CD14-positive monocyte (primary cell): Measurements from ENCODE around the gene KRT17. TPM values are rescaled to one million over a fixed set of nuclear protein-coding genes. Genes with fewer than 3 reads are reported as not detected.
"Not testable (repeated sequence)": the region's sequence is repeated elsewhere in the genome, so short reads cannot be mapped to it uniquely, and the experiment has no call there.

Experiments used
- DNase-seq, 3 donors: peaks; one replicate each; pipeline ENCODE4 v3.0.0-alpha.2; 2011 to 2022
- H2AFZ ChIP-seq: 2 replicates; pipeline ENCODE4 v1.6.0; 2012; ENCODE audit warnings: mild to moderate bottlenecking, low read depth, low read length, inconsistent platforms; ENCODE audit not compliant: insufficient read depth, poor library complexity, severe bottlenecking
- H3K27ac ChIP-seq, 2 donors: 1 replicate in 1 of 2; 2 replicates in 1 of 2; pipeline ENCODE4 v1.5.1; 2012 to 2013; ENCODE audit warnings: low read length in 2 of 2, control low read depth in 1 of 2, inconsistent platforms in 1 of 2, low read depth in 1 of 2, mild to moderate bottlenecking in 1 of 2
- H3K27me3 ChIP-seq, 2 donors: one replicate each; pipeline versions ENCODE4 v1.6.0 to v1.6.1; 2011 to 2013; ENCODE audit warnings: low read length in 2 of 2; ENCODE audit not compliant: control insufficient read depth in 2 of 2, insufficient read depth in 2 of 2
- H3K36me3 ChIP-seq, 2 donors: replicated peaks in 1 of 2; 1 replicate in 1 of 2; 2 replicates in 1 of 2; pipeline versions ENCODE4 v1.5.1 to v1.6.1; 2012 to 2013; ENCODE audit warnings: low read length in 2 of 2, control low read depth in 1 of 2, inconsistent platforms in 1 of 2, mild to moderate bottlenecking in 1 of 2; ENCODE audit not compliant: insufficient read depth in 2 of 2, control insufficient read depth in 1 of 2
- H3K4me1 ChIP-seq, 2 donors: 1 replicate in 1 of 2; 2 replicates in 1 of 2; pipeline versions ENCODE4 v1.5.1 to v1.6.1; 2012 to 2013; ENCODE audit warnings: low read length in 2 of 2, control low read depth in 1 of 2, inconsistent platforms in 1 of 2, mild to moderate bottlenecking in 1 of 2, moderate library complexity in 1 of 2; ENCODE audit not compliant: insufficient read depth in 2 of 2, control insufficient read depth in 1 of 2
- H3K4me2 ChIP-seq: replicated peaks from 2 replicates; pipeline ENCODE3; 2012; ENCODE audit warnings: low read length, moderate library complexity, mild to moderate bottlenecking; ENCODE audit not compliant: poor library complexity, severe bottlenecking; ENCODE audit errors: extremely low read depth
- H3K4me3 ChIP-seq, 3 experiments: fragments of 200-600 bp in 1 of 3; sonication (generic) in 1 of 3; replicated peaks in 1 of 3; 1 replicate in 2 of 3; 2 replicates in 1 of 3; pipeline ENCODE4 v1.5.1; 2011 to 2013; ENCODE audit warnings: low read length in 3 of 3, mild to moderate bottlenecking in 3 of 3, control low read depth in 2 of 3, low read depth in 2 of 3, inconsistent platforms in 1 of 3, moderate library complexity in 1 of 3
- H3K79me2 ChIP-seq: 2 replicates; pipeline ENCODE4 v1.6.0; 2012; ENCODE audit warnings: mild to moderate bottlenecking, control low read depth, inconsistent platforms, low read length, moderate library complexity; ENCODE audit not compliant: insufficient read depth
- H3K9ac ChIP-seq: 2 replicates; pipeline ENCODE4 v1.6.0; 2017; ENCODE audit warnings: low read length, mild to moderate bottlenecking; ENCODE audit not compliant: insufficient read depth, poor library complexity, severe bottlenecking
- H3K9me3 ChIP-seq, 2 donors: replicated peaks in 1 of 2; 1 replicate in 1 of 2; 2 replicates in 1 of 2; pipeline versions ENCODE4 v1.5.1 to v1.6.1; 2012 to 2013; ENCODE audit warnings: low read length in 2 of 2, control low read depth in 1 of 2; ENCODE audit not compliant: control insufficient read depth in 1 of 2, insufficient read depth in 1 of 2
- H4K20me1 ChIP-seq: 2 replicates; pipeline ENCODE4 v1.6.0; 2012; ENCODE audit warnings: mild to moderate bottlenecking, low read length, control low read depth, moderate library complexity; ENCODE audit not compliant: insufficient read depth
- H3K27ac Mint-ChIP-seq, 7 donors: one replicate each; pipeline ENCODE4 v1.8.0; 2020; ENCODE audit warnings: mild to moderate bottlenecking in 7 of 7, mixed read lengths in 7 of 7, moderate library complexity in 6 of 7, inconsistent platforms in 2 of 7
- H3K27me3 Mint-ChIP-seq, 3 donors: one replicate each; pipeline ENCODE4 v1.8.0; 2021 to 2022; ENCODE audit warnings: low read depth in 3 of 3, mild to moderate bottlenecking in 3 of 3, mixed read lengths in 3 of 3, moderate library complexity in 3 of 3, inconsistent platforms in 1 of 3
- H3K36me3 Mint-ChIP-seq, 2 donors: one replicate each; pipeline ENCODE4 v1.8.0; 2020; ENCODE audit warnings: mixed read lengths in 2 of 2, inconsistent platforms in 1 of 2, mild to moderate bottlenecking in 1 of 2
- H3K4me1 Mint-ChIP-seq: one replicate; pipeline ENCODE4 v1.8.0; 2020; ENCODE audit warnings: mild to moderate bottlenecking, mixed read lengths
- H3K4me3 Mint-ChIP-seq, 2 donors: one replicate each; pipeline ENCODE4 v1.8.0; 2020; ENCODE audit warnings: mild to moderate bottlenecking in 2 of 2, mixed read lengths in 2 of 2, moderate library complexity in 1 of 2
- H3K9me3 Mint-ChIP-seq, 7 donors: one replicate each; pipeline ENCODE4 v1.8.0; 2020 to 2022; ENCODE audit warnings: mixed read lengths in 7 of 7, mild to moderate bottlenecking in 6 of 7, moderate library complexity in 6 of 7, inconsistent platforms in 2 of 7
- WGBS: methylation state at CpG from one replicate; pipeline ENCODE4 v1.1.5; 2013; ENCODE audit warnings: missing lambda C conversion rate; ENCODE audit not compliant: insufficient coverage; 5-methylcytosine and 5-hydroxymethylcytosine counted together
- intact Hi-C, 2 donors: fragments of 100-400 bp; cut with micrococcal nuclease; formaldehyde crosslinking; loops; one replicate each; pipeline versions ENCODE4 v1.15.0 to v1.15.1; 2023
- polyA plus RNA-seq, 3 donors: library from polyadenylated mRNA; depleted of rRNA in 1 of 3; unstranded in 2 of 3; stranded (reverse) in 1 of 3; fragments of 300-500 nt in 2 of 3; fragments of >200 nt in 1 of 3; fragmentation: Illumina TruSeq in 2 of 3; gene quantifications; 1 replicate in 2 of 3; 2 replicates in 1 of 3; pipeline ENCODE4 v1.2.3, GENCODE V29; 2012 to 2021
- TF ChIP-seq, protein P1 (sequence below): fragments of 200-600 bp; IDR thresholded peaks from one replicate; pipeline ENCODE4 v1.8.0; 2022; ENCODE audit warnings: antibody characterized with exemption, mild to moderate bottlenecking

Gene KRT17
- polyA plus RNA-seq, 3 donors = 0.49 TPM; not detected in 2

DNA sequence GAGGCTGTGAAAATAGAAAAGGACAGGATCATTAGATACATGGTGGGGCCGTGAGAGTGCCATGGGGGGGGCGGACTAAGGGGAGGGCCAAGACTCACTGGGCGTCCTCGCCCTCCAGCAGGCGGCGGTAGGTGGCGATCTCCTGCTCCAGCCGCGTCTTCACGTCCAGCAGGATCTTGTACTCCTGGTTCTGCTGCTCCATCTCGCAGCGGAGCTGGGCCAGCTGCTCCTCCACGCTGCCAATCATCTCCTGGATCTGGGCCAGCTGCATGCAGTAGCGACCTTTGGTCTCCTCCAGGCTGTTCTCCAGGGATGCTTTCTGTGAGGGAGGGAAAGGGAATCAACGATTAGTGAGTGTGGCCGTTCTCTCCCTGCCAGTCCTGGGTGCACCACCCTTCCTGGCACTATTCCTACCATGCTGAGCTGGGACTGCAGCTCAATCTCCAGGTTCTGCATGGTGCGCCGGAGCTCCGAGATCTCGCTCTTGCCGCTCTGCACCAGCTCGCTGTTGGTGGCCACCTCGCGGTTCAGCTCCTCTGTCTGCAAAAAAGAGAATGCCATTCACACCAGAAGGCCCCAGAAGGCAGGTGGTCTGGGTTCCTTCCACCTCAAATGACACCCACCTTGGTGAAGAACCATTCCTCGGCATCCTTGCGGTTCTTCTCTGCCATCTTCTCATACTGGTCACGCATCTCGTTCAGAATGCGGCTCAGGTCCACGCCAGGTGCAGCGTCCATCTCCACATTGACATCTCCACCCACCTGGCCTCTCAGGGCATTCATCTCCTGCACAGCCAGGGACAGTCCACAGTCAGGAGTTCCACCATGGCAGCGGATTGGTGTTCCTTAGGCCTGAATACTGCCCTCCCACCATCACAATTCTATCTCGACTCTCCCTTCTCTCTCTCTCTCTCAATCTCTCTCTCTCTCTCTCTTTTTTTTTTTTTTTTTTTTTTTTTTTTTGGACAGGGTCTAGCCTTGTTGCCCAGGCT, 40.9 kb downstream of the KRT17 start:
- Histone ChIP-seq H3K27ac (no peak overlapping the region), H3K4me2 (no peak overlapping the region)

DNA sequence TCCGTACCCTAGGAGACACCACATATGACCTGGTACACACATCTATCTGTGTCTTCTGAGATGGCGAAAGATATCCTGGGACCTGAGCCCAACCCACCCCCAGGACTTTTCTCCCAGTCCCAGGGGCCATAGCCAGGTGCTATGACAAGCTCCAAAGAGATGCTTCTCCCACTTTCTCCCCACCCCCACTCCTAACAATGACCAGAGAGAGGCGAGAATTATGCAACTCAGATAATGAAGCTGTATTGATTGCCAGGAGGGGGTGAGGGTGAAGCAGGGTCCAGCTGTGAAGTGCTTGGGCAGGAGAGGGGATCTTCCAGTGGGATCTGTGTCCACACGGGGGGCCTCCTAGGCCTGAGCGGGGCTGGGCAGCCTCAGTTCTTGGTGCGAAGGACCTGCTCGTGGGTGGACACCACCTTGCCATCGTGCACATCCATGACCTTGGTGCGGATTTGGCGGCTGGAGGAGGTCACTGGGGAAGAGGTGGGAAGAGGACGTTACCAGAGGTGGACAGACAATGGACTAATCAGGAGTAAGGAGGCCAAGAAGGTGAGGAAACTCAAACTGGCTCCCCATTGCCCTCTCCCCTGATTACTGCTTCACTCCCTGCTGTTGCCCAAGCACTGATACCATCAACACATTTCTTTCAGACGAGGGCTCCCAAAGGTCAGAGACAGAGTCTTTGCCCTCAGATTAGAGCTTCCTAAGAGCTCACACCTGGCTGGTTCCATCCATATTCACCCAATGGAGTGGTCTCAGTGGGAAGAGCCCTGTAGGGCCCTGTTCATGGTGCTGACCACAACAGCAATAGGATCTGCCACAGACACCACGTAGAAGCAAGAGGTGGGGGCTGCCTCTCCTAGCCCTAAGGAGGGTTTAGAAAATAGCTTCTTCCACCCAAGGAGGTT, 42.1 kb downstream of the KRT17 start:
- H4K20me1 ChIP-seq, H3K27ac Mint-ChIP-seq, H3K4me1 ChIP-seq, H3K27ac ChIP-seq, H3K36me3 ChIP-seq, H3K9me3 Mint-ChIP-seq, H3K9ac ChIP-seq, H3K27me3 ChIP-seq, H3K4me1 Mint-ChIP-seq, H3K79me2 ChIP-seq, H3K9me3 ChIP-seq, H3K4me2 ChIP-seq, DNase-seq, H2AFZ ChIP-seq, H3K36me3 Mint-ChIP-seq, H3K4me3 Mint-ChIP-seq, H3K4me3 ChIP-seq, intact Hi-C loops: not testable (repeated sequence)
- peaks cover 2 to 17% (median 10%) of the 10 kb centered on the region in 3 donors for H3K27me3 Mint-ChIP-seq
- 100% methylated on average over 3 of the region's 13 CpGs for WGBS

More for the DNA sequence above, 40.9 kb downstream of the KRT17 start:
- H3K36me3 ChIP-seq = no peaks in the 10 kb centered on the region
- peaks cover 3 to 6% of the 10 kb centered on the region in 2 donors for H3K4me1 ChIP-seq
- Mint-ChIP-seq H3K9me3 (no peaks in the 10 kb centered on the region), H3K4me3 (no peak overlapping the region), H3K27ac (no peak overlapping the region), H3K27me3 (peaks cover 2 to 13% (median 10%) of the 10 kb centered on the region in 3 donors), H3K4me1 (peaks cover 4% of the 10 kb centered on the region), H3K36me3 (no peaks in the 10 kb centered on the region)
- intact Hi-C loops = no loop called here
- WGBS = 93% methylated on average over 29 of the region's 33 CpGs
- TF ChIP-seq, protein P1, sequence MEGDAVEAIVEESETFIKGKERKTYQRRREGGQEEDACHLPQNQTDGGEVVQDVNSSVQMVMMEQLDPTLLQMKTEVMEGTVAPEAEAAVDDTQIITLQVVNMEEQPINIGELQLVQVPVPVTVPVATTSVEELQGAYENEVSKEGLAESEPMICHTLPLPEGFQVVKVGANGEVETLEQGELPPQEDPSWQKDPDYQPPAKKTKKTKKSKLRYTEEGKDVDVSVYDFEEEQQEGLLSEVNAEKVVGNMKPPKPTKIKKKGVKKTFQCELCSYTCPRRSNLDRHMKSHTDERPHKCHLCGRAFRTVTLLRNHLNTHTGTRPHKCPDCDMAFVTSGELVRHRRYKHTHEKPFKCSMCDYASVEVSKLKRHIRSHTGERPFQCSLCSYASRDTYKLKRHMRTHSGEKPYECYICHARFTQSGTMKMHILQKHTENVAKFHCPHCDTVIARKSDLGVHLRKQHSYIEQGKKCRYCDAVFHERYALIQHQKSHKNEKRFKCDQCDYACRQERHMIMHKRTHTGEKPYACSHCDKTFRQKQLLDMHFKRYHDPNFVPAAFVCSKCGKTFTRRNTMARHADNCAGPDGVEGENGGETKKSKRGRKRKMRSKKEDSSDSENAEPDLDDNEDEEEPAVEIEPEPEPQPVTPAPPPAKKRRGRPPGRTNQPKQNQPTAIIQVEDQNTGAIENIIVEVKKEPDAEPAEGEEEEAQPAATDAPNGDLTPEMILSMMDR = no peak
- H3K79me2 ChIP-seq = no peaks in the 10 kb centered on the region
- H3K4me3 ChIP-seq = no peak overlapping the region
- H3K9me3 ChIP-seq = no peaks in the 10 kb centered on the region
- no peak overlapping the region for H2AFZ ChIP-seq
- no peaks in the 10 kb centered on the region for H3K27me3 ChIP-seq
- no peak for DNase-seq
- no peak overlapping the region for H3K9ac ChIP-seq
- H4K20me1 ChIP-seq = no peaks in the 10 kb centered on the region
